Measurements from ENCODE around the gene PIP4P1. TPM values are rescaled to one million over a fixed set of nuclear protein-coding genes. Genes with fewer than 3 reads are reported as not detected.

PIP4P1 gene
- total and polyA plus RNA-seq, 2 of the 13 experiments (the other 11 are each of a cell fraction or from before 2014, with no cell fraction given): 33.4 to 47.0 TPM

- TF ChIP-seq HMGXB3 (CRISPR knock-in tag; IDR thresholded peaks at IDR 0.05; ENCODE audit: borderline replicate concordance) (peak; percentile 48; the same call in 1 of the 2 replicates), HIVEP1 (CRISPR knock-in tag; IDR thresholded peaks at IDR 0.05) (no peak; the same call in 1 of the 2 replicates), NR2C2 (CRISPR knock-in tag; IDR thresholded peaks at IDR 0.05; ENCODE audit: borderline replicate concordance) (peak; percentile 29; the same call in 1 of the 2 replicates), TFE3 (CRISPR knock-in tag; IDR thresholded peaks at IDR 0.05) (no peak; the same call in 1 of the 2 replicates), ZBTB4 (CRISPR knock-in tag; IDR thresholded peaks at IDR 0.05; ENCODE audit: borderline replicate concordance) (0 out of 2 replicates have a peak, but pooled peaks have one; percentile 80), GLI4 (CRISPR knock-in tag; IDR thresholded peaks at IDR 0.05; ENCODE audit: borderline replicate concordance) (peak; percentile 18; the same call in 1 of the 2 replicates), ZNF572 (CRISPR knock-in tag; IDR thresholded peaks at IDR 0.05) (no peak), HBP1 (CRISPR knock-in tag; IDR thresholded peaks at IDR 0.05; ENCODE audit: low read depth) (no peak), CREB1 (IDR thresholded peaks at IDR 0.05) (no peak), CREB1 (CRISPR knock-in tag; IDR thresholded peaks at IDR 0.05) (no peak), MED8 (CRISPR knock-in tag; IDR thresholded peaks at IDR 0.05; ENCODE audit: insufficient replicate concordance) (peak; percentile 43), ZNF547 (CRISPR knock-in tag; IDR thresholded peaks at IDR 0.05) (0 out of 2 replicates have a peak, but pooled peaks have one; percentile 67), ZNF160 (CRISPR knock-in tag; IDR thresholded peaks at IDR 0.05) (peak; percentile 84), NR0B2 (CRISPR knock-in tag; IDR thresholded peaks at IDR 0.05) (no peak; the same call in 1 of the 2 replicates), ZNF33A (CRISPR knock-in tag; IDR thresholded peaks at IDR 0.05; ENCODE audit: borderline replicate concordance) (no peak)
Observed at GRCh38 chr14:20469242-20469889, 8.1 kb upstream of the PIP4P1 start, which contains the start of gene PNP (continued).
